ENCODE results near the gene TAF1.
"Not testable (repeated sequence)": the region's sequence is repeated elsewhere in the genome, so short reads cannot be mapped to it uniquely, and the experiment has no call there.

Gene TAF1

GRCh38 chrX:71496476-71496875 lies 130.3 kb downstream of the TAF1 start:
- Histone ChIP-seq H3K4me1 (ENCODE audit: control insufficient read depth, insufficient read depth, low read length) (no peaks in the 10 kb centered on the region), H3K27ac (ENCODE audit: insufficient read depth, low read depth, low read length, poor library complexity, severe bottlenecking) (no peak overlapping the region), H3K4me3 (ENCODE audit: insufficient read depth, low read depth, low read length) (no peak overlapping the region), H3K9me3 (ENCODE audit: control insufficient read depth, low read length) (no peaks in the 10 kb centered on the region), H3K27me3 (ENCODE audit: control insufficient read depth, insufficient read depth, low read length, poor library complexity, severe bottlenecking) (peaks cover 23% of the 10 kb centered on the region), H3K36me3 (ENCODE audit: control insufficient read depth, insufficient read depth, low read length) (no peaks in the 10 kb centered on the region)
- 88 to 94% methylated on average over 2 to 3 of the region's 3 CpGs for WGBS, 2 experiments

GRCh38 chrX:71502080-71502479 lies 135.9 kb downstream of the TAF1 start:
- not testable (repeated sequence) for H3K27me3 ChIP-seq (ENCODE audit: control insufficient read depth, insufficient read depth, low read length, poor library complexity, severe bottlenecking); H3K36me3 ChIP-seq (ENCODE audit: control insufficient read depth, insufficient read depth, low read length); H3K9me3 ChIP-seq (ENCODE audit: control insufficient read depth, low read length); H3K27ac ChIP-seq (ENCODE audit: insufficient read depth, low read depth, low read length, poor library complexity, severe bottlenecking); H3K4me3 ChIP-seq (ENCODE audit: insufficient read depth, low read depth, low read length); H3K4me1 ChIP-seq (ENCODE audit: control insufficient read depth, insufficient read depth, low read length)
- WGBS, 2 experiments: 95% methylated on average over 5 of the region's 5 CpGs

- 83 to 90% methylated on average over 1 of the region's 1 CpG for WGBS, 2 experiments
- H3K36me3 ChIP-seq (ENCODE audit: control insufficient read depth, insufficient read depth, low read length): no peaks in the 10 kb centered on the region
- no peaks in the 10 kb centered on the region for H3K27me3 ChIP-seq (ENCODE audit: control insufficient read depth, insufficient read depth, low read length, poor library complexity, severe bottlenecking)
- no peaks in the 10 kb centered on the region for H3K9me3 ChIP-seq (ENCODE audit: control insufficient read depth, low read length)
- H3K4me1 ChIP-seq (ENCODE audit: control insufficient read depth, insufficient read depth, low read length): no peaks in the 10 kb centered on the region
- no peak overlapping the region for H3K27ac ChIP-seq (ENCODE audit: insufficient read depth, low read depth, low read length, poor library complexity, severe bottlenecking)
- no peak overlapping the region for H3K4me3 ChIP-seq (ENCODE audit: insufficient read depth, low read depth, low read length)
Observed at GRCh38 chrX:71504346-71504745, 138.2 kb downstream of the TAF1 start.

- Histone ChIP-seq H3K27me3 (ENCODE audit: control insufficient read depth, insufficient read depth, low read length, poor library complexity, severe bottlenecking) (no peaks in the 10 kb centered on the region), H3K4me3 (ENCODE audit: insufficient read depth, low read depth, low read length) (no peak overlapping the region), H3K27ac (ENCODE audit: insufficient read depth, low read depth, low read length, poor library complexity, severe bottlenecking) (no peak overlapping the region), H3K36me3 (ENCODE audit: control insufficient read depth, insufficient read depth, low read length) (no peaks in the 10 kb centered on the region), H3K4me1 (ENCODE audit: control insufficient read depth, insufficient read depth, low read length) (no peaks in the 10 kb centered on the region), H3K9me3 (ENCODE audit: control insufficient read depth, low read length) (no peaks in the 10 kb centered on the region)
- WGBS, 2 experiments: 74 to 88% methylated on average over 1 of the region's 1 CpG
Observed at GRCh38 chrX:71509289-71509688, 143.1 kb downstream of the TAF1 start.

- 82 to 98% methylated on average over 2 of the region's 2 CpGs for WGBS, 2 experiments
- H3K4me3 ChIP-seq (ENCODE audit: insufficient read depth, low read depth, low read length): no peak overlapping the region
- no peaks in the 10 kb centered on the region for H3K36me3 ChIP-seq (ENCODE audit: control insufficient read depth, insufficient read depth, low read length)
- H3K9me3 ChIP-seq (ENCODE audit: control insufficient read depth, low read length): no peaks in the 10 kb centered on the region
- H3K27ac ChIP-seq (ENCODE audit: insufficient read depth, low read depth, low read length, poor library complexity, severe bottlenecking): no peak overlapping the region
- no peaks in the 10 kb centered on the region for H3K27me3 ChIP-seq (ENCODE audit: control insufficient read depth, insufficient read depth, low read length, poor library complexity, severe bottlenecking)
- H3K4me1 ChIP-seq (ENCODE audit: control insufficient read depth, insufficient read depth, low read length): no peaks in the 10 kb centered on the region
Observed at GRCh38 chrX:71510161-71510560, 144.0 kb downstream of the TAF1 start.

- H3K9me3 ChIP-seq (ENCODE audit: control insufficient read depth, low read length); H3K27me3 ChIP-seq (ENCODE audit: control insufficient read depth, insufficient read depth, low read length, poor library complexity, severe bottlenecking); H3K4me1 ChIP-seq (ENCODE audit: control insufficient read depth, insufficient read depth, low read length); H3K4me3 ChIP-seq (ENCODE audit: insufficient read depth, low read depth, low read length); H3K36me3 ChIP-seq (ENCODE audit: control insufficient read depth, insufficient read depth, low read length); H3K27ac ChIP-seq (ENCODE audit: insufficient read depth, low read depth, low read length, poor library complexity, severe bottlenecking): not testable (repeated sequence)
- 86 to 97% methylated on average over 4 of the region's 4 CpGs for WGBS, 2 experiments
Observed at GRCh38 chrX:71513731-71514130, 147.6 kb downstream of the TAF1 start.

GRCh38 chrX:71514367-71515037 lies 148.3 kb downstream of the TAF1 start:
- no peak overlapping the region for H3K27ac ChIP-seq (ENCODE audit: insufficient read depth, low read depth, low read length, poor library complexity, severe bottlenecking)
- no peak overlapping the region for H3K4me3 ChIP-seq (ENCODE audit: insufficient read depth, low read depth, low read length)
- H3K4me1 ChIP-seq (ENCODE audit: control insufficient read depth, insufficient read depth, low read length): no peaks in the 10 kb centered on the region
- H3K9me3 ChIP-seq (ENCODE audit: control insufficient read depth, low read length): no peaks in the 10 kb centered on the region
- H3K27me3 ChIP-seq (ENCODE audit: control insufficient read depth, insufficient read depth, low read length, poor library complexity, severe bottlenecking): no peaks in the 10 kb centered on the region
- no peaks in the 10 kb centered on the region for H3K36me3 ChIP-seq (ENCODE audit: control insufficient read depth, insufficient read depth, low read length)
- WGBS, 2 experiments: 70 to 75% methylated on average over 5 of the region's 5 CpGs

- Histone ChIP-seq H3K4me3 (ENCODE audit: insufficient read depth, low read depth, low read length) (no peak overlapping the region), H3K4me1 (ENCODE audit: control insufficient read depth, insufficient read depth, low read length) (no peaks in the 10 kb centered on the region), H3K27me3 (ENCODE audit: control insufficient read depth, insufficient read depth, low read length, poor library complexity, severe bottlenecking) (no peaks in the 10 kb centered on the region), H3K9me3 (ENCODE audit: control insufficient read depth, low read length) (no peaks in the 10 kb centered on the region), H3K36me3 (ENCODE audit: control insufficient read depth, insufficient read depth, low read length) (no peaks in the 10 kb centered on the region), H3K27ac (ENCODE audit: insufficient read depth, low read depth, low read length, poor library complexity, severe bottlenecking) (no peak overlapping the region)
- WGBS, 2 experiments: 89 to 91% methylated on average over 2 of the region's 2 CpGs
Observed at GRCh38 chrX:71515038-71515396, 148.9 kb downstream of the TAF1 start.
